Measurements from ENCODE around the gene STAT3. TPM values are rescaled to one million over a fixed set of nuclear protein-coding genes. Genes with fewer than 3 reads are reported as not detected.
"Not testable (repeated sequence)": the region's sequence is repeated elsewhere in the genome, so short reads cannot be mapped to it uniquely, and the experiment has no call there.

Gene STAT3
- total RNA-seq, 2 experiments from 2014 or later, result 130 to 135 TPM

GRCh38 chr17:42368797-42369561, 19.3 kb downstream of the STAT3 start:
- Mint-ChIP-seq H3K36me3 (ENCODE audit: low read depth) (peaks cover 31% of the 10 kb centered on the region), H3K4me1 (peaks cover 43% of the 10 kb centered on the region)
- not testable (repeated sequence) for H3K27ac Mint-ChIP-seq, H3K4me3 Mint-ChIP-seq, H3K27me3 Mint-ChIP-seq, DNase-seq, H3K9me3 Mint-ChIP-seq
- ChIA-PET POLR2A (interaction anchor here (1.8 kb wide), 1 partner anchor 10 kb away, joined by 5 read pairs; no protein-coding TSS in a partner anchor), CTCF (interaction anchor here (1.9 kb wide), 1 partner anchor 38 kb away, joined by 6 read pairs; no protein-coding TSS in a partner anchor)

- peaks cover 35% of the 10 kb centered on the region for H3K36me3 Mint-ChIP-seq (ENCODE audit: low read depth)
- H3K4me3 Mint-ChIP-seq, H3K27ac Mint-ChIP-seq, H3K9me3 Mint-ChIP-seq, H3K27me3 Mint-ChIP-seq, DNase-seq: not testable (repeated sequence)
- CTCF ChIA-PET, result interaction anchor here (1.9 kb wide), 1 partner anchor 38 kb away, joined by 6 read pairs; no protein-coding TSS in a partner anchor
- POLR2A ChIA-PET, result interaction anchor here (1.8 kb wide), 1 partner anchor 11 kb away, joined by 5 read pairs; no protein-coding TSS in a partner anchor
- H3K4me1 Mint-ChIP-seq, result peaks cover 47% of the 10 kb centered on the region
These were observed 19.9 kb downstream of the STAT3 start for GRCh38 chr17:42368310-42368709.

GRCh38 chr17:42366176-42367023, 21.8 kb downstream of the STAT3 start:
- DNase-seq, POLR2A ChIA-PET, H3K9me3 Mint-ChIP-seq, H3K27ac Mint-ChIP-seq, H3K4me3 Mint-ChIP-seq, H3K27me3 Mint-ChIP-seq: not testable (repeated sequence)
- H3K4me1 Mint-ChIP-seq, result peaks cover 66% of the 10 kb centered on the region
- peaks cover 40% of the 10 kb centered on the region for H3K36me3 Mint-ChIP-seq (ENCODE audit: low read depth)
- CTCF ChIA-PET, result interaction anchor here (0.6 kb wide), 1 partner anchor 74 kb away, joined by 3 read pairs; no protein-coding TSS in a partner anchor

GRCh38 chr17:42365136-42365535, 23.1 kb downstream of the STAT3 start:
- H3K9me3 Mint-ChIP-seq, result no peaks in the 10 kb centered on the region
- DNase-seq, result no peak
- no peaks in the 10 kb centered on the region for H3K27me3 Mint-ChIP-seq
- H3K27ac Mint-ChIP-seq, result no peak overlapping the region
- H3K36me3 Mint-ChIP-seq (ENCODE audit: low read depth), result peaks cover 39% of the 10 kb centered on the region
- H3K4me3 Mint-ChIP-seq, result no peak overlapping the region
- CTCF ChIA-PET, result interaction anchor here (1.3 kb wide), 1 partner anchor 23 kb away, joined by 4 read pairs; no protein-coding TSS in a partner anchor
- POLR2A ChIA-PET, result interaction anchor here (1.3 to 2.0 kb wide), 2 partner anchors 23 to 28 kb away, joined by 3 to 7 read pairs; partner anchors contain the start of gene STAT3
- peaks cover 66% of the 10 kb centered on the region for H3K4me1 Mint-ChIP-seq

GRCh38 chr17:42363767-42364585, 24.3 kb downstream of the STAT3 start:
- H3K4me3 Mint-ChIP-seq, result no peak overlapping the region
- H3K4me1 Mint-ChIP-seq, result peaks cover 65% of the 10 kb centered on the region
- DNase-seq, result no peak
- H3K27ac Mint-ChIP-seq, result no peak overlapping the region
- H3K9me3 Mint-ChIP-seq, result no peaks in the 10 kb centered on the region
- no peaks in the 10 kb centered on the region for H3K27me3 Mint-ChIP-seq
- peaks cover 41% of the 10 kb centered on the region for H3K36me3 Mint-ChIP-seq (ENCODE audit: low read depth)
- POLR2A ChIA-PET, result interaction anchor here (2.0 kb wide), 1 partner anchor 25 kb away, joined by 7 read pairs; the partner anchor contains the start of gene STAT3
- CTCF ChIA-PET, result no interaction called here

GRCh38 chr17:42363231-42363630, 25.0 kb downstream of the STAT3 start:
- Mint-ChIP-seq H3K36me3 (ENCODE audit: low read depth) (peaks cover 46% of the 10 kb centered on the region), H3K27ac (no peak overlapping the region), H3K4me1 (peaks cover 67% of the 10 kb centered on the region), H3K4me3 (no peak overlapping the region), H3K9me3 (no peaks in the 10 kb centered on the region), H3K27me3 (no peaks in the 10 kb centered on the region)
- ChIA-PET CTCF (no interaction called here), POLR2A (no interaction called here)
- DNase-seq, result no peak

- no peaks in the 10 kb centered on the region for H3K27me3 Mint-ChIP-seq
- H3K4me1 Mint-ChIP-seq, result peaks cover 63% of the 10 kb centered on the region
- peaks cover 44% of the 10 kb centered on the region for H3K36me3 Mint-ChIP-seq (ENCODE audit: low read depth)
These were observed 25.8 kb downstream of the STAT3 start for GRCh38 chr17:42362245-42362961.

GRCh38 chr17:42361781-42362186, 26.5 kb downstream of the STAT3 start:
- Mint-ChIP-seq H3K4me3 (no peak overlapping the region), H3K4me1 (peaks cover 62% of the 10 kb centered on the region), H3K27ac (peak overlapping the region; percentile 42), H3K27me3 (no peaks in the 10 kb centered on the region), H3K36me3 (ENCODE audit: low read depth) (peaks cover 46% of the 10 kb centered on the region), H3K9me3 (no peaks in the 10 kb centered on the region)
- ChIA-PET POLR2A (interaction anchor here (1.2 to 1.8 kb wide), 4 partner anchors 19 to 39 kb away, joined by 3 to 5 read pairs (median 4); no protein-coding TSS in a partner anchor), CTCF (interaction anchor here (0.7 to 1.2 kb wide), 4 partner anchors 19 to 42 kb away, joined by 3 read pairs; no protein-coding TSS in a partner anchor)
- DNase-seq, result peak; percentile 60

More at GRCh38 chr17:42362245-42362961, 25.8 kb downstream of the STAT3 start:
- POLR2A ChIA-PET, result interaction anchor here (1.2 to 1.8 kb wide), 4 partner anchors 19 to 40 kb away, joined by 3 to 5 read pairs (median 4); no protein-coding TSS in a partner anchor
- DNase-seq, result no peak
- no peak overlapping the region for H3K4me3 Mint-ChIP-seq
- no peaks in the 10 kb centered on the region for H3K9me3 Mint-ChIP-seq
- peak overlapping the region; percentile 42 for H3K27ac Mint-ChIP-seq
- CTCF ChIA-PET, result interaction anchor here (1.0 to 1.2 kb wide), 3 partner anchors 23 to 41 kb away, joined by 3 read pairs; no protein-coding TSS in a partner anchor

- peaks cover 50% of the 10 kb centered on the region for H3K36me3 Mint-ChIP-seq (ENCODE audit: low read depth)
- H3K4me3 Mint-ChIP-seq, H3K9me3 Mint-ChIP-seq, H3K27ac Mint-ChIP-seq, CTCF ChIA-PET, DNase-seq, POLR2A ChIA-PET, H3K27me3 Mint-ChIP-seq: not testable (repeated sequence)
- peaks cover 59% of the 10 kb centered on the region for H3K4me1 Mint-ChIP-seq
These were observed 27.9 kb downstream of the STAT3 start for GRCh38 chr17:42360388-42360787.

- Mint-ChIP-seq H3K27me3 (no peaks in the 10 kb centered on the region), H3K4me1 (peaks cover 51% of the 10 kb centered on the region), H3K36me3 (ENCODE audit: low read depth) (peaks cover 43% of the 10 kb centered on the region), H3K27ac (no peak overlapping the region), H3K4me3 (no peak overlapping the region), H3K9me3 (no peaks in the 10 kb centered on the region)
- ChIA-PET CTCF (interaction anchor here (0.8 to 1.8 kb wide), 5 partner anchors 12 to 157 kb away, joined by 3 to 7 read pairs (median 3); partner anchors contain the start of gene STAT3), POLR2A (interaction anchor here (1.0 to 1.2 kb wide), 2 partner anchors 29 to 71 kb away, joined by 3 read pairs; partner anchors contain the start of genes STAT3 and STAT5A)
- no peak for DNase-seq
These were observed 29.1 kb downstream of the STAT3 start for GRCh38 chr17:42359133-42359532.

GRCh38 chr17:42358434-42358833, 29.8 kb downstream of the STAT3 start:
- H3K4me1 Mint-ChIP-seq, result peaks cover 48% of the 10 kb centered on the region
- no peak for DNase-seq
- H3K36me3 Mint-ChIP-seq (ENCODE audit: low read depth), result peaks cover 37% of the 10 kb centered on the region
- ChIA-PET POLR2A (interaction anchor here (1.0 to 1.2 kb wide), 3 partner anchors 30 to 70 kb away, joined by 3 read pairs; partner anchors contain the start of genes STAT3 and STAT5A), CTCF (interaction anchor here (0.6 to 1.8 kb wide), 7 partner anchors 13 to 405 kb away, joined by 3 to 7 read pairs (median 3); partner anchors contain the start of gene STAT3)
- no peak overlapping the region for H3K4me3 Mint-ChIP-seq
- H3K27me3 Mint-ChIP-seq, result no peaks in the 10 kb centered on the region
- no peaks in the 10 kb centered on the region for H3K9me3 Mint-ChIP-seq
- H3K27ac Mint-ChIP-seq, result no peak overlapping the region

All from activated CD4-positive, alpha-beta memory T cell treated with anti-CD3 and anti-CD28 coated beads, Interleukin-2, amount 10 ng/mL, durations not matched to agents 7 days and 5 days (primary cell).